Measurements from ENCODE around the gene HMCN2.

GRCh38 chr9:130347036-130347435 is 81.5 kb downstream of the HMCN2 start:
- TF ChIP-seq CTCF (IDR thresholded peaks at IDR 0.05) (no peak), ZFX (IDR thresholded peaks at IDR 0.05; ENCODE audit: borderline replicate concordance) (no peak)

Data from 22Rv1 (cell line).